ENCODE data around the gene FREY1.

FREY1 gene

GRCh38 chr11:45860764-45861510 is 46.1 kb downstream of the FREY1 start:
- DNase-seq = no peak

- DNase-seq = no peak
Observed at GRCh38 chr11:45860348-45860747, 46.7 kb downstream of the FREY1 start.

- DNase-seq = no peak
Observed at GRCh38 chr11:45859661-45860140, 47.4 kb downstream of the FREY1 start.

- DNase-seq = no peak
Observed at GRCh38 chr11:45858751-45859398, 48.2 kb downstream of the FREY1 start.

GRCh38 chr11:45857961-45858474 is 49.1 kb downstream of the FREY1 start:
- no peak for DNase-seq

Data from NCI-H1417 treated with DMSO at 0.1 percent for 48 hours (cell line).